ENCODE data around the gene CCNE1. TPM values are rescaled to one million over a fixed set of nuclear protein-coding genes. Genes with fewer than 3 reads are reported as not detected.

CCNE1 gene
- polyA plus RNA-seq, 1 of the 3 experiments (the other 2 are of a cell fraction), result 8.9 TPM

DNA sequence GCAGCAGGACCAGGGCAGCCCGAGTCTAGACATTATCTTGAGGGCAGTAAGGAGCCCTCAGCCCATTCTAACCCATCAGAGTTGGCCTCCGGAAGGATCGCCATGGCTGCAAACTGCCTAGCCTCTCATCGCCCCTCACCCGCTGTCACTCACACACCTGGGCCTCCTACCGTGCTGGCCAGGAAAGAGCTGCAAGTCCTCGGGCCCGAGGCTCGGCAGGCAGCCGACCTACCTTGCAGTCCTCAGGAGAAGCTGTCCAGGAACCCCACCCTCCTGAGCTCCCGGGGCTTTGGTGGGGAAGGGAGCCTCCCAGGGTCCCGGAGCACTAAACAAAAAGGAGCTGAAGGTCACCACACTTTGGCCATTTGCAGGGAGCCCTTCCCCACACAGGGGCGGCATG lies 46.8 kb downstream of the CCNE1 start (continued):
- TF ChIP-seq, protein P1, sequence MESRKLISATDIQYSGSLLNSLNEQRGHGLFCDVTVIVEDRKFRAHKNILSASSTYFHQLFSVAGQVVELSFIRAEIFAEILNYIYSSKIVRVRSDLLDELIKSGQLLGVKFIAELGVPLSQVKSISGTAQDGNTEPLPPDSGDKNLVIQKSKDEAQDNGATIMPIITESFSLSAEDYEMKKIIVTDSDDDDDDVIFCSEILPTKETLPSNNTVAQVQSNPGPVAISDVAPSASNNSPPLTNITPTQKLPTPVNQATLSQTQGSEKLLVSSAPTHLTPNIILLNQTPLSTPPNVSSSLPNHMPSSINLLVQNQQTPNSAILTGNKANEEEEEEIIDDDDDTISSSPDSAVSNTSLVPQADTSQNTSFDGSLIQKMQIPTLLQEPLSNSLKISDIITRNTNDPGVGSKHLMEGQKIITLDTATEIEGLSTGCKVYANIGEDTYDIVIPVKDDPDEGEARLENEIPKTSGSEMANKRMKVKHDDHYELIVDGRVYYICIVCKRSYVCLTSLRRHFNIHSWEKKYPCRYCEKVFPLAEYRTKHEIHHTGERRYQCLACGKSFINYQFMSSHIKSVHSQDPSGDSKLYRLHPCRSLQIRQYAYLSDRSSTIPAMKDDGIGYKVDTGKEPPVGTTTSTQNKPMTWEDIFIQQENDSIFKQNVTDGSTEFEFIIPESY (IDR thresholded peaks at IDR 0.05; ENCODE audit: borderline replicate concordance, low read depth), result no peak
- TF ChIP-seq ELF1 (IDR thresholded peaks at IDR 0.05), result no peak
- no peak for TF ChIP-seq MEF2A (IDR thresholded peaks at IDR 0.05; ENCODE audit: borderline replicate concordance, low read depth)
- TF ChIP-seq FOXJ3 (CRISPR knock-in tag; IDR thresholded peaks at IDR 0.05), result no peak
- no peak for TF ChIP-seq NRF1 (IDR thresholded peaks at IDR 0.05; ENCODE audit: low read depth, low read length)

DNA sequence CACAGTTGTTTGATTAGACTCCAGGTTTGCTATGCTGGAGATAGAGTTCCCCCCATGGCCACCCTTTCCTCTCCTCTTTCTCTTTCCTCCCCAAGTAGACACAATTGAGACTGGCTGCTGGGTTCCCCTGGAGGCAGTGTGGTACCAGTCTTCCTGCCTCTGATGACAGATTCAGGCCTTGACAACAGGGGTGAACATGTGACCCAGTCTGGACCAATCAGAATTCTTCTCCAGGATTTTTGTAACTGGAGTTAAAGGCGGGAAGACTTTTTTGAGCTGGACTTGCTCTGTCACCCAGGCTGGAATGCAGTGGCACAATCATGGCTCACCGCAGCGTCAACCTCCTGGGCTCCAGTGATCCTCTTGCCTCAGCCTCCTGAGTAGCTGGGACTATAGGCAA lies 48.7 kb downstream of the CCNE1 start:
- Histone ChIP-seq H3K4me3 (ENCODE audit: low read depth in 2 of 2, low read length in 1 of 2) (no peak overlapping the region), H3K4me2 (no peak overlapping the region), H3K4me1 (ENCODE audit: control insufficient read depth in 1 of 2, insufficient read depth in 2 of 2, low read depth in 1 of 2, low read length in 1 of 2) (no peaks in the 10 kb centered on the region; a peak in 1 of 4 replicates), H3K9me2 (no peaks in the 10 kb centered on the region), H3K9ac (no peak overlapping the region), H4K20me1 (ENCODE audit: insufficient read depth) (no peaks in the 10 kb centered on the region), H3F3A (replicated peaks; ENCODE audit: insufficient read depth) (no peaks in the 10 kb centered on the region), H2AFZ (ENCODE audit: low read depth) (no peak overlapping the region), H3K9me3 (no peaks in the 10 kb centered on the region), H3K36me3 (replicated peaks in 1 of 2; ENCODE audit: control insufficient read depth in 1 of 2, insufficient read depth in 2 of 2, low read length in 1 of 2) (no peaks in the 10 kb centered on the region), H3K27me3 (ENCODE audit: insufficient read depth) (peaks cover 3% of the 10 kb centered on the region; the same call in 1 of the 2 replicates), H3K27ac (ENCODE audit: low read depth in 2 of 2, low read length in 1 of 2) (no peak overlapping the region), H3K79me2 (ENCODE audit: insufficient read depth) (no peaks in the 10 kb centered on the region)
- 61% methylated on average over 3 of the region's 3 CpGs for WGBS (ENCODE audit: low lambda C conversion rate)
- CTCF ChIA-PET, result interaction anchor here (0.8 to 5.6 kb wide), 4 partner anchors 13 to 166 kb away, joined by 3 to 45 read pairs (median 3); no protein-coding TSS in a partner anchor
- POLR2A ChIA-PET, result no interaction called here
- DNase-seq, result no peak
- TF ChIP-seq POLR2AphosphoS5 (IDR thresholded peaks at IDR 0.05; ENCODE audit: low read depth, low read length), result no peak
- TF ChIP-seq, protein P2, sequence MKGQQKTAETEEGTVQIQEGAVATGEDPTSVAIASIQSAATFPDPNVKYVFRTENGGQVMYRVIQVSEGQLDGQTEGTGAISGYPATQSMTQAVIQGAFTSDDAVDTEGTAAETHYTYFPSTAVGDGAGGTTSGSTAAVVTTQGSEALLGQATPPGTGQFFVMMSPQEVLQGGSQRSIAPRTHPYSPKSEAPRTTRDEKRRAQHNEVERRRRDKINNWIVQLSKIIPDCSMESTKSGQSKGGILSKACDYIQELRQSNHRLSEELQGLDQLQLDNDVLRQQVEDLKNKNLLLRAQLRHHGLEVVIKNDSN (IDR thresholded peaks at IDR 0.05; ENCODE audit: borderline replicate concordance, low read depth), result peak; percentile 66; the same call in 1 of the 2 replicates
- TF ChIP-seq EP300 (IDR thresholded peaks at IDR 0.05; ENCODE audit: borderline replicate concordance in 1 of 2, low read depth in 1 of 2, low read length in 1 of 2), result no peak
- no peak for TF ChIP-seq NFIC (IDR thresholded peaks at IDR 0.05; ENCODE audit: borderline replicate concordance)
- TF ChIP-seq, protein P3, sequence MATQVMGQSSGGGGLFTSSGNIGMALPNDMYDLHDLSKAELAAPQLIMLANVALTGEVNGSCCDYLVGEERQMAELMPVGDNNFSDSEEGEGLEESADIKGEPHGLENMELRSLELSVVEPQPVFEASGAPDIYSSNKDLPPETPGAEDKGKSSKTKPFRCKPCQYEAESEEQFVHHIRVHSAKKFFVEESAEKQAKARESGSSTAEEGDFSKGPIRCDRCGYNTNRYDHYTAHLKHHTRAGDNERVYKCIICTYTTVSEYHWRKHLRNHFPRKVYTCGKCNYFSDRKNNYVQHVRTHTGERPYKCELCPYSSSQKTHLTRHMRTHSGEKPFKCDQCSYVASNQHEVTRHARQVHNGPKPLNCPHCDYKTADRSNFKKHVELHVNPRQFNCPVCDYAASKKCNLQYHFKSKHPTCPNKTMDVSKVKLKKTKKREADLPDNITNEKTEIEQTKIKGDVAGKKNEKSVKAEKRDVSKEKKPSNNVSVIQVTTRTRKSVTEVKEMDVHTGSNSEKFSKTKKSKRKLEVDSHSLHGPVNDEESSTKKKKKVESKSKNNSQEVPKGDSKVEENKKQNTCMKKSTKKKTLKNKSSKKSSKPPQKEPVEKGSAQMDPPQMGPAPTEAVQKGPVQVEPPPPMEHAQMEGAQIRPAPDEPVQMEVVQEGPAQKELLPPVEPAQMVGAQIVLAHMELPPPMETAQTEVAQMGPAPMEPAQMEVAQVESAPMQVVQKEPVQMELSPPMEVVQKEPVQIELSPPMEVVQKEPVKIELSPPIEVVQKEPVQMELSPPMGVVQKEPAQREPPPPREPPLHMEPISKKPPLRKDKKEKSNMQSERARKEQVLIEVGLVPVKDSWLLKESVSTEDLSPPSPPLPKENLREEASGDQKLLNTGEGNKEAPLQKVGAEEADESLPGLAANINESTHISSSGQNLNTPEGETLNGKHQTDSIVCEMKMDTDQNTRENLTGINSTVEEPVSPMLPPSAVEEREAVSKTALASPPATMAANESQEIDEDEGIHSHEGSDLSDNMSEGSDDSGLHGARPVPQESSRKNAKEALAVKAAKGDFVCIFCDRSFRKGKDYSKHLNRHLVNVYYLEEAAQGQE (IDR thresholded peaks at IDR 0.05; ENCODE audit: low read depth, low read length), result no peak
